H1 (cell line): ENCODE measurements around the gene FBXL15. TPM values are rescaled to one million over a fixed set of nuclear protein-coding genes. Genes with fewer than 3 reads are reported as not detected.

ENCODE experiments used
- HDAC2 ChIP-seq, 2 experiments: fragments of 300-600 bp in 1 of 2; sonication (generic) in 1 of 2; IDR thresholded peaks; 2 replicates each; pipeline ENCODE4 v1.6.1; 2011 to 2012; ENCODE audit warnings: low read depth in 2 of 2, low read length in 2 of 2, mild to moderate bottlenecking in 2 of 2, moderate library complexity in 2 of 2, borderline replicate concordance in 1 of 2, inconsistent platforms in 1 of 2
- NANOG ChIP-seq: IDR thresholded peaks from 2 replicates; pipeline ENCODE4 v1.6.1; 2011; ENCODE audit warnings: low read length, low read depth, mild to moderate bottlenecking, inconsistent platforms; ENCODE audit not compliant: insufficient read depth, poor library complexity, severe bottlenecking
- PHF8 ChIP-seq: fragments of 200-600 bp; sonication (generic); conservative IDR thresholded peaks from 2 replicates; pipeline ENCODE4 v1.7.1; 2012; ENCODE audit warnings: low read depth, mild to moderate bottlenecking, inconsistent platforms, low read length, moderate library complexity
- polyA plus RNA-seq, 7 experiments: library from polyadenylated mRNA; depleted of rRNA in 3 of 7; stranded (reverse) in 5 of 7; unstranded in 2 of 7; fragments of >200 nt in 5 of 7; fragments of 200-250 nt in 2 of 7; gene quantifications; 1 replicate in 5 of 7; 2 replicates in 1 of 7; 4 replicates in 1 of 7; pipeline versions ENCODE4 v1.2.1 to v1.2.3, GENCODE V29; 2011 to 2013; ENCODE audit warnings: missing spikeins in 2 of 7, mixed read lengths in 2 of 7
- total RNA-seq: library from RNA; stranded (reverse); fragmentation: NEBNext Ultra II Directional; extraction: Animal tissue kit (Norgen Biotek cat#: 25700); gene quantifications from 2 replicates; pipeline ENCODE4 v1.2.1, GENCODE V29; 2021
- TF ChIP-seq, protein P1 (sequence below), 3 experiments: IDR thresholded peaks; 1 replicate in 2 of 3; 2 replicates in 1 of 3; pipeline versions ENCODE4 v1.5.1 to v1.6.1; 2011; ENCODE audit warnings: low read length in 3 of 3, mild to moderate bottlenecking in 3 of 3, inconsistent platforms in 2 of 3, low read depth in 1 of 3, moderate library complexity in 1 of 3; ENCODE audit not compliant: insufficient read depth in 1 of 3; ENCODE audit errors: control extremely low read depth in 1 of 3
- TF ChIP-seq, protein P2 (sequence below): IDR thresholded peaks from 2 replicates; pipeline ENCODE4 v1.6.1; 2011; ENCODE audit warnings: low read depth, mild to moderate bottlenecking, low read length; ENCODE audit not compliant: insufficient read depth

The FBXL15 gene
- total and polyA plus RNA-seq, 2 of the 8 experiments (the other 6 are each of a cell fraction or from before 2014, with no cell fraction given), result 11.3 to 22.6 TPM

DNA sequence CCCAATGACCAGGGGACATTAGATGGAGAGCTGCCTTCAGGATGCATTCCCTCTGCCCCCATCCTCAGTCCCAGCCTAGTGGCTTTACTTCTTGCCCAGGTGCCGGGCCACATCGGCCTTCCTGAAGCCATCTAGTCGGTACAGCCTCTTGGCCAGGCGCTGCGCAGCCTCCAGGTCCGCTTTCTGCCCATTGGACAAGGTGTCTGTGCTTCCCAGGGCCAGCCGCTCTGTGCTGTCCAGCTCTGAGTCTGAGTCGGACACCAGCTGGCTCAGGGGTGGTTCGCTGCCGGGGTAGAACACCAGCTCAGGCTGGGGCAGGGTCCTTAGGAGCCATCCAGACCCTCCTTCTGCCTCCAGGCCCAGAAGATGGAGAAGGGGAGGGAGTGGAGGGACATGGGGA lies 8.3 kb upstream of the FBXL15 start (continued):
- TF ChIP-seq, protein P1, sequence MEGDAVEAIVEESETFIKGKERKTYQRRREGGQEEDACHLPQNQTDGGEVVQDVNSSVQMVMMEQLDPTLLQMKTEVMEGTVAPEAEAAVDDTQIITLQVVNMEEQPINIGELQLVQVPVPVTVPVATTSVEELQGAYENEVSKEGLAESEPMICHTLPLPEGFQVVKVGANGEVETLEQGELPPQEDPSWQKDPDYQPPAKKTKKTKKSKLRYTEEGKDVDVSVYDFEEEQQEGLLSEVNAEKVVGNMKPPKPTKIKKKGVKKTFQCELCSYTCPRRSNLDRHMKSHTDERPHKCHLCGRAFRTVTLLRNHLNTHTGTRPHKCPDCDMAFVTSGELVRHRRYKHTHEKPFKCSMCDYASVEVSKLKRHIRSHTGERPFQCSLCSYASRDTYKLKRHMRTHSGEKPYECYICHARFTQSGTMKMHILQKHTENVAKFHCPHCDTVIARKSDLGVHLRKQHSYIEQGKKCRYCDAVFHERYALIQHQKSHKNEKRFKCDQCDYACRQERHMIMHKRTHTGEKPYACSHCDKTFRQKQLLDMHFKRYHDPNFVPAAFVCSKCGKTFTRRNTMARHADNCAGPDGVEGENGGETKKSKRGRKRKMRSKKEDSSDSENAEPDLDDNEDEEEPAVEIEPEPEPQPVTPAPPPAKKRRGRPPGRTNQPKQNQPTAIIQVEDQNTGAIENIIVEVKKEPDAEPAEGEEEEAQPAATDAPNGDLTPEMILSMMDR (IDR thresholded peaks at IDR 0.05; ENCODE audit: control extremely low read depth in 1 of 3, insufficient read depth in 1 of 3, low read depth in 1 of 3, low read length in 3 of 3), result no peak
- TF ChIP-seq, protein P2, sequence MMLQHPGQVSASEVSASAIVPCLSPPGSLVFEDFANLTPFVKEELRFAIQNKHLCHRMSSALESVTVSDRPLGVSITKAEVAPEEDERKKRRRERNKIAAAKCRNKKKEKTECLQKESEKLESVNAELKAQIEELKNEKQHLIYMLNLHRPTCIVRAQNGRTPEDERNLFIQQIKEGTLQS, result no peak
- TF ChIP-seq PHF8 (no peak), NANOG (no peak), HDAC2 (IDR thresholded peaks at IDR 0.05; ENCODE audit: borderline replicate concordance in 1 of 2, low read depth in 2 of 2, low read length in 2 of 2) (no peak)
